NCI-H2196 treated with DMSO at 0.1 percent for 48 hours (cell line): ENCODE data around the gene STMP1.

ENCODE experiments used
- DNase-seq: peaks from one replicate; lab custom pipeline; 2025; ENCODE audit not compliant: unreplicated experiment; lab: John Stamatoyannopoulos, UW

STMP1 gene

GRCh38 chr7:135718794-135719437 lies 56.6 kb downstream of the STMP1 start:
- no peak for DNase-seq

- DNase-seq, result no peak
These were observed 57.4 kb downstream of the STMP1 start for GRCh38 chr7:135719688-135720087.

- no peak for DNase-seq
These were observed 59.0 kb downstream of the STMP1 start for GRCh38 chr7:135721198-135721820.

GRCh38 chr7:135723411-135723810 lies 61.1 kb downstream of the STMP1 start:
- DNase-seq, result no peak
